IPS-15b (cell line): Measurements from ENCODE around the gene FBXL4.
"Not testable (repeated sequence)": the region's sequence is repeated elsewhere in the genome, so short reads cannot be mapped to it uniquely, and the experiment has no call there.

ENCODE experiments used
- H3K27me3 ChIP-seq: one replicate; pipeline ENCODE4 v1.6.1; 2013; ENCODE audit warnings: low read length; ENCODE audit not compliant: control insufficient read depth, insufficient read depth
- H3K36me3 ChIP-seq: one replicate; pipeline ENCODE4 v1.6.1; 2013; ENCODE audit warnings: low read length; ENCODE audit not compliant: control insufficient read depth, insufficient read depth
- H3K4me1 ChIP-seq: one replicate; pipeline ENCODE4 v1.6.1; 2013; ENCODE audit warnings: mild to moderate bottlenecking, low read length; ENCODE audit not compliant: control insufficient read depth, insufficient read depth
- H3K4me3 ChIP-seq: one replicate; pipeline ENCODE4 v1.5.1; 2013; ENCODE audit warnings: low read depth, low read length
- H3K9ac ChIP-seq: one replicate; pipeline ENCODE4 v1.6.1; 2013; ENCODE audit warnings: low read depth, mild to moderate bottlenecking, low read length
- H3K9me3 ChIP-seq: one replicate; pipeline ENCODE4 v1.6.1; 2013; ENCODE audit warnings: mild to moderate bottlenecking, low read length; ENCODE audit not compliant: control insufficient read depth, insufficient read depth

FBXL4 gene

DNA sequence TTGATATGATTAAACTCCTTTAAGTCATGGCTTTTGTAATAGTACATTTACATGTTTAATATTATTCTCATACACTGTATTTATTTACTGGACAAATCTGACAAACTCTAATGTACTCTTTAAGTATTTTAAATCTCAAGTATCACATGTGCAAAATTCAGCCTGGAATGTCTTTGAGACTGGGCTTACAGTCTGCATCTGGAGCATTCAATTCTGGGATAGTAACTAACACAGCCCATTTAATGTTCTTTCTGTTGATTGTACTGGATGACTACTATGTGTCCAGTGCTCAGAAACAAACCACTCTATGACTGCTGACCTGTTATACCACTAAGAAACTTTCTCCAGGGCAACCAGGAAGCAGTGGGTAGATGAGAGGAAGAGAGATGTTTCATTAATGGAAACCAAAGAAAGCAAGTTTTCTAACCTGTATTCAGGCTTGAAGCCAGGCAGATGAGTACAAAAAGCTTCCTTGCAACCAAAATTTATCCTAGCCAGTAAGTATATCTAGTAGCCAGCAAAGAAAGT lies 26.8 kb downstream of the FBXL4 start:
- H3K36me3 ChIP-seq = no peaks in the 10 kb centered on the region
- no peak overlapping the region for H3K4me3 ChIP-seq
- H3K9ac ChIP-seq = no peak overlapping the region
- no peaks in the 10 kb centered on the region for H3K27me3 ChIP-seq
- no peaks in the 10 kb centered on the region for H3K9me3 ChIP-seq
- peaks cover 4% of the 10 kb centered on the region for H3K4me1 ChIP-seq

DNA sequence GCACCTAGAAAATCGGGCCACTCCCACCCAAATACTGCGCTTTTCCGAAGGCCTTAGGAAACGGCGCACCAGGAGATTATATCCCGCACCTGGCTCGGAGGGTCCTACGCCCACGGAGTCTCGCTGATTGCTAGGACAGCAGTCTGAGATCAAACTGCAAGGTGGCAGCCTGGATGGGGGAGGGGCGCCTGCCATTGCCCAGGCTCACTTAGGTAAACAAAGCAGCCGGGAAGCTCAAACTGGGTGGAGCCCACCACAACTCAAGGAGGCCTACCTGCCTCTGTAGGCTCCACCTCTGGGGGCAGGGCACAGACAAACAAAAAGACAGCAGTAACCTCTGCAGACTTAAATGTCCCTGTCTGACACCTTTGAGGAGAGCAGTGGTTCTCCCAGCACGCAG lies 36.8 kb downstream of the FBXL4 start:
- not testable (repeated sequence) for H3K9ac ChIP-seq, H3K9me3 ChIP-seq, H3K4me1 ChIP-seq, H3K4me3 ChIP-seq, H3K27me3 ChIP-seq, H3K36me3 ChIP-seq

DNA sequence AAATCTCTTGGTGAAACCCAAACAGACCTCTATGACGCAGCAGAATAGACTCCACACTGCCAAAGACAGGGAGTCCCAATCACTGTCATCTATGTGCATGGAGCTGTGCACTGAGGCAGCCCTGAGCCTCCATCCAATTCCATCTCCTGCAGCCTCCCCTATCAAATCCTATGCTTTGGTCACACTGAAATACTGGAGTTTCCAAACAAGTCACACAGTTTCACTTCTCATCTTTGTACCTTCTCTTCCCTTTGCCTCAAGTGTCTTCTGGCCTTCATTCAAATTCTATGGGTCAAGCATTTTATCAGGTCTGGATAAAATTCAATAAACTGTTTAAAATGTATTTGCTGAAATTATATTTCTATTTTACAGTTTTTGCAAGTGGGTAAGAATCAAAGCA lies 38.5 kb downstream of the FBXL4 start:
- Histone ChIP-seq H3K4me1 (no peaks in the 10 kb centered on the region), H3K4me3 (no peak overlapping the region), H3K9ac (no peak overlapping the region), H3K9me3 (peaks cover 2% of the 10 kb centered on the region), H3K27me3 (no peaks in the 10 kb centered on the region), H3K36me3 (no peaks in the 10 kb centered on the region)

DNA sequence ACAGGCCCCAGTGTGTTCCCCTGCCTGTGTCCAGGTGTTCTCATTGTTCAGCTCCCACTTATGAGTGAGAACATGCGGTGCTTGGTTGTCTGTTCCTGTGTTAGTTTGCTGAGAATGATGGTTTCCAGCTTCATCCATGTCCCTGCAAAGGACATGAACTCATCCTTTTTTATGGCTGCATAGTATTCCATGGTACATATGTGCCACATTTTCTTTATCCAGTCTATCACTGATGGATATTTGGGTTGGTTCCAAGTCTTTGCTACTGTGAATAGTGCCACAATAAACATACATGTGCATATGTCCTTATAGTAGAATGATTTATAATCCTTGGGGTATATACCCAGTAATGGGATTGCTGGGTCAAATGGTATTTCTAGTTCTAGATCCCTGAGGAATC lies 41.4 kb downstream of the FBXL4 start:
- not testable (repeated sequence) for H3K9ac ChIP-seq, H3K4me1 ChIP-seq, H3K4me3 ChIP-seq, H3K9me3 ChIP-seq, H3K36me3 ChIP-seq, H3K27me3 ChIP-seq

DNA sequence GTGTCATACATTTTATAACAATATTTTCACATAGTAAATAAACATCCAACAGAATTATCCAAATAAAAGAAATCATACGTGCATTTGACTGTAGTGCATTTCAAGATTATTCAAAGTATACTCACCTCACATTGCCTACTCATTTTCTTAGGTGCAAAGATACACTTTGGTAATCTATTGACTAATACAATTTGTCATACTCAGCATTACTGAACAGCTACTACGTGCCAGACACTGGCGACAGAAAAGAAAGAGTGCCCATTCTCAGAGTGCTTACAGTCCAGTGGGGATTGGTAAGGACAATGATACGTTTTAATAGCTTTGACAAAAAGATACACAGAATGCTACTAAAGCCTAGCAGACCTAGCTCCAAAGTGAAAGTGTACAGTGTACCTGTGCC lies 42.0 kb downstream of the FBXL4 start:
- H3K4me3 ChIP-seq = no peak overlapping the region
- no peaks in the 10 kb centered on the region for H3K36me3 ChIP-seq
- H3K9ac ChIP-seq = no peak overlapping the region
- no peaks in the 10 kb centered on the region for H3K27me3 ChIP-seq
- H3K4me1 ChIP-seq = no peaks in the 10 kb centered on the region
- peaks cover 2% of the 10 kb centered on the region for H3K9me3 ChIP-seq

DNA sequence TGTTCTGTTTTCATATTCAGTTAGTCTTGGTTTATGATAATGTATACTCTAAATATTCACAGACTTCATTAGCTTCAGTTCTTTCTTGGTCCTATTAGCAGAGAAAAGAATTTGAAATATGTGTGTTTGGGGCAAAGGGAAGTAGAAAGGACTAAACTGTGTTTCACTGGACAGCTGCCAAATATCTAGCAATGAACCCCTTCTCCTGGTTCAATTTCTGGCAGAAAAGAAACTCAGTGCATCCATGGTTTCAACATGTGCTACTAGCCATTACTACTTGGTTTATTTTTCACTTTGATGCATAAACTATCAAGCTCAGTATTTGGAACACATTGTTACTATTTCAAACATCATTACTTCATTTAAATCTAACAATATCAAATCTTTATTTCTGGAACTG lies 43.6 kb downstream of the FBXL4 start:
- Histone ChIP-seq H3K9me3 (no peaks in the 10 kb centered on the region), H3K4me1 (no peaks in the 10 kb centered on the region), H3K4me3 (no peak overlapping the region), H3K27me3 (no peaks in the 10 kb centered on the region), H3K9ac (no peak overlapping the region), H3K36me3 (no peaks in the 10 kb centered on the region)

DNA sequence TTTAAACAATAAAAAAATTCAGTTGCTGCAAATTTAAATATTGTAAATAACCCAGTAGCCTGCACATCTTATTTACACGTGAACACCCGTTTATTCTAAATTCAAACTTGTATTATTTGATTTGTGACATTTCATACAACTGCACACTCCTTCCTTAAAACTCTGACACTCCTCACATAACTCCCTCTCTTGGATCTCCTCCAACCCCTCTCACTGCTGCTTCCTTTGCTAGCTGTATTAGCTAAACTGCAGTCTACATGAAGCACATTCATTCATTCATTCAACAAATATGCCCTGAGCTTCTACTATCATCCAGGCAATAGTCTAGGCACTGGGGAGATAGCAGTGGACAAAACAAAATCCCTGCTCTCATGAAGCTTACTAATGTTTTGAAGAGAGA lies 47.0 kb downstream of the FBXL4 start:
- Histone ChIP-seq H3K4me1 (no peaks in the 10 kb centered on the region), H3K36me3 (no peaks in the 10 kb centered on the region), H3K9me3 (no peaks in the 10 kb centered on the region), H3K9ac (no peak overlapping the region), H3K4me3 (no peak overlapping the region), H3K27me3 (no peaks in the 10 kb centered on the region)

DNA sequence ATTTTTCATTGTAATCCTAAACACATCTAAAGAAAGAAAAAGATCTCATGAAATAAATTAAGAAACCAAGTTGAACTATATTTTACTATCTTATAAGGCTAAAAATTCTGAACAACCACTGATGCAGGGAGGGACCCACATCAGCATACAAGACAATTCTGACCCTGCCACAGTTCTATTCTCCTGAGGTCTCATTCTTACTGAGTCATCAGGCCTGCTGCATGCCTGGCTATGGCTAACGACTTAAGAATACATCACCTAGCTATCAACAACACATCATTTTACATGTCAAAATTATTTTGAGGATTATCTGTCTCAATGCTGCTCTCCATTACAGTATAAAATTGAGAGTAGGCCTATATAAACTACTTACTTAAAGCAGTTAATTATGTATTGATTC lies 52.9 kb downstream of the FBXL4 start:
- no peaks in the 10 kb centered on the region for H3K27me3 ChIP-seq
- no peaks in the 10 kb centered on the region for H3K36me3 ChIP-seq
- no peaks in the 10 kb centered on the region for H3K9me3 ChIP-seq
- no peak overlapping the region for H3K4me3 ChIP-seq
- H3K4me1 ChIP-seq = no peaks in the 10 kb centered on the region
- H3K9ac ChIP-seq = no peak overlapping the region

DNA sequence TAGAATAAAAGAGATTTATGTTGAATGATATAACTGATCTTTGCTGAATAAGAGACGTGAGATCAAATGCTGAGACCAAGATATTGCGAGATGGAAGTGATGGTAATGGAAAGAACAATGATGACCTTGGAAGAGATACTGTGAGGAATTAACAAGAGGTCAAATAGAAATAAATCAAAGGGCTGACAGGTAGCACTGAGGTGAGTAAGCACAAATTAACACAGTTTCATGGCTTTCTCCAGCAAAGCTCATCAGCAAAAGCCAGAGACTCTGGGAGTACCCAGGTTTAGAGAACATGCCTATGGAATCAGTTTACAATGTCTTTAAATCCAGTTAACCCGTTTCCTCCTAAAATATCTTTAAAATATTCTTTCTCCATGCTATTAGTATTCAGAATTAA lies 60.1 kb downstream of the FBXL4 start:
- Histone ChIP-seq H3K27me3 (no peaks in the 10 kb centered on the region), H3K9ac (no peak overlapping the region), H3K9me3 (no peaks in the 10 kb centered on the region), H3K36me3 (no peaks in the 10 kb centered on the region), H3K4me1 (no peaks in the 10 kb centered on the region), H3K4me3 (no peak overlapping the region)

DNA sequence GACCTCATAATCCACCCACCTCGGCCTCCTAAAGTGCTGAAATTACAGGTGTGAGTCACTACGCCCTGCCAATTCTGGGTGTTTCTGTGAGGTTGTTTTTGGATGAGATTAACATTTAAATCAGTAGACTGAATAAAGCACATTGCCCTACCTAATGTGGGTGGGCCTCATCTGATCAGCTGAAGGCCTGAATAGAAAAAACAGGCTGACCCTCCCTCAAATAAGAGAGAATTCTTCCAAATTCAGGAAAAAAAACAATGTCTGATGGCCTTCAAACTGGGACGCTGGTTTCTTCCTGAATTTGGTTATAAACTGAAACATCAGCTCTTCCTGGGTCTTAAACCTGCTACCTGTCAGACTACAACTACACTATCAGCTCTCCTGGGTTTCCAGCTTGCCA lies 62.4 kb downstream of the FBXL4 start:
- H3K9me3 ChIP-seq = no peaks in the 10 kb centered on the region
- H3K4me1 ChIP-seq = no peaks in the 10 kb centered on the region
- no peak overlapping the region for H3K9ac ChIP-seq
- no peaks in the 10 kb centered on the region for H3K36me3 ChIP-seq
- no peak overlapping the region for H3K4me3 ChIP-seq
- H3K27me3 ChIP-seq = no peaks in the 10 kb centered on the region

DNA sequence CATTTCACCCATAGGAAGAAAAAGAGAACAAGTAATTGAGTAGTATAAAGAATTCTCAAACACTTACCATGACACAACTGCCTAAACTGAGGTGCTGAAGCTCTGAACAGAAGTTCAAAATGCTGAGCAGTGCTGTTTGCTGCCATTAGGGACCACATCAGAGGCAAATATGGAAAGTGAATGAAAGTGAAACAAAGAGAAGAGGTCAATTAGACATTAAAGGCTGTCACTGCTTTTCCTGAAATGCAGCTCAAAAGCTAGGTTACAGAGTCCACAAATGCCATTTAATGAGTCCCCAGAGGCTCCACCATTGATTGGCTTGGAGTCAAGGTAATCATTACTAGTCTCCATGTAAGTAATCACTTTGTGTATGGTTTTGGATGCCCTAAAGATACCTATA lies 67.3 kb downstream of the FBXL4 start:
- Histone ChIP-seq H3K4me3 (no peak overlapping the region), H3K9ac (no peak overlapping the region), H3K36me3 (no peaks in the 10 kb centered on the region), H3K4me1 (no peaks in the 10 kb centered on the region), H3K27me3 (no peaks in the 10 kb centered on the region), H3K9me3 (no peaks in the 10 kb centered on the region)

DNA sequence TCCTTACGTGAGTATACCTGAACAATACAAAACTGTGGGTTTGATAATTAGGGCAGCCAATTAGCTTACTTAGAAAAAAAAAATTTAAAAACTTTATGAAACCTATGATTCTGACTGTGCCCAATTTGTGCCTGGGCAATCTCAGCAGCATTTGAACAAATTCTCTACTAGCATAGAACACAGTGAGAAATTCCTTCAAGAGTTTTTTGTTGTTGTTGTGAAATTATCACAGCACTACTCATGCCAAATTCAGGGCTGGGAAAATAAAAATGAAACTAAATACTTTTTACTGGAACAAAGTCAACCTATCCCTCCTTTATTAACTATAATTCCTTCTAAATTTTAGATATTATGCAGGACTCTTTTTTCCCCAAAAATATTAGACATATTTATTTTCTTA lies 70.5 kb downstream of the FBXL4 start:
- Histone ChIP-seq H3K4me1 (no peaks in the 10 kb centered on the region), H3K36me3 (no peaks in the 10 kb centered on the region), H3K9ac (no peak overlapping the region), H3K27me3 (no peaks in the 10 kb centered on the region), H3K9me3 (no peaks in the 10 kb centered on the region), H3K4me3 (no peak overlapping the region)

DNA sequence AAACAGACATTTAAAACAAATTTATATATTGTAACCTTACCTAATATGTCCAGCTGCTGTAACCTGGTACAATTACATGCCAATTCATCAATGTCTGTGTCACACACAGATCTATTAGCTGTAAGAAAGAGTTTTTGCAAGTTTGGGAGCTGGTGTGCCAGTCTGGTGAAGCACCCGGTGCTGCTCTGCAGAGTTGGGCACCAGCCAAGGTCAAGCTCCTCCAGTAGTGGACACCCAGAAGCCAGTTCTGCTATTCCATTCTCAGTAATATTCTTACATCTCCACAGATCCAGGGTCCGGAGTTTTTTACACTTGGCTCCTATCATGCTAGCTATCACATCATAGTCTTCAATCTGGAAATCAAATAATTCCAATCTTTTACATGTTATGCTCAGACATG lies 72.4 kb downstream of the FBXL4 start:
- H3K9me3 ChIP-seq = no peaks in the 10 kb centered on the region
- no peak overlapping the region for H3K9ac ChIP-seq
- H3K4me1 ChIP-seq = no peaks in the 10 kb centered on the region
- no peak overlapping the region for H3K4me3 ChIP-seq
- no peaks in the 10 kb centered on the region for H3K27me3 ChIP-seq
- H3K36me3 ChIP-seq = no peaks in the 10 kb centered on the region
